ENCODE measurements around the gene SPINT4.

DNA sequence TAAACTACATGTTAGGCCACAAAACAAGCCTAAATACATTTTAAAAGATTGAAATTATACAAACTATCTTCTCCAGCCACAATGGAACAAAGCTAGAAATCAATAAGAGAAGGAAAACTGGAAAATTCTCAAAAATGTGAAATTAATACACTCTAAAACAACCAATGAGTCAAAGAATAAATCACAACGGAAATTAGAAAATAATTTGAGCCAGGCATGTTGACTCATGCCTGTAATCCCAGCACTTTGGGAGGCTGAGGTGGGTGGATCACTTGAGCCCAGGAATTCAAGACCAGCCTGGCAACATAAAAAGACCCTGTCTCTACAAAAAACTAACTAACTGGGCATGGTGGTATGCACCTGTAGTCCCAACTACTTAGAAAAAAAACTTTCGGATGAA lies 26.7 kb upstream of the SPINT4 start:
- TF ChIP-seq, protein P1, sequence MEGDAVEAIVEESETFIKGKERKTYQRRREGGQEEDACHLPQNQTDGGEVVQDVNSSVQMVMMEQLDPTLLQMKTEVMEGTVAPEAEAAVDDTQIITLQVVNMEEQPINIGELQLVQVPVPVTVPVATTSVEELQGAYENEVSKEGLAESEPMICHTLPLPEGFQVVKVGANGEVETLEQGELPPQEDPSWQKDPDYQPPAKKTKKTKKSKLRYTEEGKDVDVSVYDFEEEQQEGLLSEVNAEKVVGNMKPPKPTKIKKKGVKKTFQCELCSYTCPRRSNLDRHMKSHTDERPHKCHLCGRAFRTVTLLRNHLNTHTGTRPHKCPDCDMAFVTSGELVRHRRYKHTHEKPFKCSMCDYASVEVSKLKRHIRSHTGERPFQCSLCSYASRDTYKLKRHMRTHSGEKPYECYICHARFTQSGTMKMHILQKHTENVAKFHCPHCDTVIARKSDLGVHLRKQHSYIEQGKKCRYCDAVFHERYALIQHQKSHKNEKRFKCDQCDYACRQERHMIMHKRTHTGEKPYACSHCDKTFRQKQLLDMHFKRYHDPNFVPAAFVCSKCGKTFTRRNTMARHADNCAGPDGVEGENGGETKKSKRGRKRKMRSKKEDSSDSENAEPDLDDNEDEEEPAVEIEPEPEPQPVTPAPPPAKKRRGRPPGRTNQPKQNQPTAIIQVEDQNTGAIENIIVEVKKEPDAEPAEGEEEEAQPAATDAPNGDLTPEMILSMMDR (IDR thresholded peaks at IDR 0.05): no peak
- no peak for TF ChIP-seq POLR2A (IDR thresholded peaks at IDR 0.05)
